K562 (cell line): ENCODE data around the gene PPARG. TPM values are rescaled to one million over a fixed set of nuclear protein-coding genes. Genes with fewer than 3 reads are reported as not detected.
A peak's percentile ranks its signal among the peaks of the same experiment; 100 is the strongest.

ENCODE experiments used
- JUND ChIP-seq, 2 experiments: IDR thresholded peaks; 2 replicates in 1 of 2; 3 replicates in 1 of 2; pipeline ENCODE4 v1.6.1; 2011; ENCODE audit warnings: borderline replicate concordance in 2 of 2, low read depth in 2 of 2, low read length in 2 of 2, improper control_type of control experiment in 1 of 2, missing biosample characterization in 1 of 2, missing genetic modification characterization in 1 of 2, missing genetic modification reagents in 1 of 2
- PKNOX1 ChIP-seq: fragments of 450-650 bp; IDR thresholded peaks from 2 replicates; pipeline ENCODE4 v1.6.1; 2016
- RERE ChIP-seq: sonication (generic); formaldehyde crosslinking; IDR thresholded peaks from 2 replicates; pipeline ENCODE4 v1.8.0; 2023; ENCODE audit warnings: missing genetic modification reagents, mild to moderate bottlenecking, borderline replicate concordance
- RREB1 ChIP-seq: fragments of 250-450 bp; sonication (Bioruptor Pico); IDR thresholded peaks from 2 replicates; pipeline ENCODE4 v1.4.0; 2020
- TARDBP ChIP-seq: fragments of 450-650 bp; IDR thresholded peaks from 2 replicates; pipeline ENCODE4 v1.6.1; 2016
- ZBTB11 ChIP-seq, 3 experiments: fragments of 200-800 bp in 1 of 3; fragments of 250-450 bp in 1 of 3; fragments of 450-650 bp in 1 of 3; sonication (Bioruptor Pico) in 1 of 3; sonication (Bioruptor generic) in 1 of 3; formaldehyde crosslinking in 1 of 3; IDR thresholded peaks; 2 replicates each; pipeline versions ENCODE4 v1.6.1 to v1.8.0; 2016 to 2022; ENCODE audit warnings: mild to moderate bottlenecking in 2 of 3, missing genetic modification characterization in 2 of 3, missing compliant biosample characterization in 1 of 3, moderate library complexity in 1 of 3
- polyA plus RNA-seq, 8 experiments: library from polyadenylated mRNA; depleted of rRNA in 4 of 8; stranded (reverse) in 5 of 8; unstranded in 3 of 8; fragments of >200 nt; fragmentation: Nextera tagmentation in 2 of 8; fragmentation: Illumina TruSeq in 1 of 8; extraction: Ambion mirVana in 2 of 8; extraction: Trizol in 1 of 8; gene quantifications; 2 replicates each; pipeline versions ENCODE4 v1.2.1 to v1.2.3, GENCODE V29; 2011 to 2014; ENCODE audit warnings: inconsistent platforms in 1 of 8, missing spikeins in 1 of 8
- total RNA-seq, 7 experiments: library from RNA; depleted of rRNA in 6 of 7; stranded (reverse); fragments of >200 nt in 6 of 7; fragmentation: Illumina TruSeq in 2 of 7; extraction: Trizol in 2 of 7; gene quantifications; 2 replicates each; pipeline versions ENCODE4 v1.2.1 to v1.2.3, GENCODE V29; 2011 to 2021; ENCODE audit warnings: low replicate concordance in 1 of 7

PPARG gene
- total and polyA plus RNA-seq, 9 of the 15 experiments (the other 6 are each of a cell fraction or from before 2014, with no cell fraction given) = not detected

GRCh38 chr3:12405432-12406272, 116.8 kb downstream of the PPARG start (continued):
- TF ChIP-seq PKNOX1 = peak; percentile 87
- no peak for TF ChIP-seq RERE
- TF ChIP-seq JUND (IDR thresholded peaks at IDR 0.05; ENCODE audit: borderline replicate concordance, low read depth, low read length) = peak; percentile 99
- TF ChIP-seq JUND (tag; IDR thresholded peaks at IDR 0.05; ENCODE audit: borderline replicate concordance, low read depth, low read length) = peak; percentile 99
- TF ChIP-seq TARDBP = no peak
- peak in 1 of 3 experiments; percentile 64; a peak in 2 of 6 replicates for TF ChIP-seq ZBTB11 (CRISPR knock-in tag; IDR thresholded peaks at IDR 0.05)
- 0 out of 2 replicates have a peak, but pooled peaks have one; percentile 64 for TF ChIP-seq RREB1
